CD4-positive, alpha-beta T cell treated with Interleukin-10 for 1 hour (primary cell): ENCODE results near the gene PPP1R26.
"Not testable (repeated sequence)": the region's sequence is repeated elsewhere in the genome, so short reads cannot be mapped to it uniquely, and the experiment has no call there.

ENCODE experiments used
- DNase-seq: peaks from one replicate; pipeline ENCODE4 v3.0.0-alpha.2; 2020

PPP1R26 gene

DNA sequence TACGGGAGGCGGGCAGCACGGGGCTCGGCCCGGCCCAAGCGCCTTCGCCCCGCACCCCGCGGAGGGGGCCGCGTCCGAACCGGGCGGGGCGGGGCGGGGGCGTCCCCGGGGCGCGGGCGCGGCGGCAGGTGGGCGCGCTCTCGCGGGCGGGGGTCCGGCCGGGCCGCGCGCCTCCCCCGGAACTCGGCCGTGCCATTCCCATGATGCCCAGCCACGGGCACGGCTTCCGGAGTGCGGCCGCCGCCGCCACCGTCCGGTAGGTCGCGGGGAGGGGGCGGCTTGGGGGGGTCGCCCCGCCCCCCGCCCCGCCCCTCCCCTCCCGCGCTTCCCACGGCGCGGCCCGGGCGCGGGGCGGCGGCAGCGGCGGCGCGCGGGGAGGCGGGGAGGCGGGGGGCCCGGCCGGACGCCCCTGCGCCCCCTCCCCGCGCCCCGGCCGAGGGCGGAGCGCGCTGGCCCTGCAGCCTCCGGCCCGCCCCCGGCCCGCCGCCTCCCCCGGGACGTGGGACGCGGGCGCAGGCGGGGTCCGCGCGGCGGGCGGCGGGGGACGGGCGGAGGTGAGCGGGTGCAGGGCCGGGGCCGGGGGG, at the start of gene PPP1R26:
PPP1R26 (plus strand) TSS at position 314 of the 584 bp plus-strand sequence. CDS start 4,729 bp downstream, outside the sequence.
- DNase-seq: no peak

- DNase-seq: no peak
These were observed 42.3 kb upstream of the PPP1R26 start for GRCh38 chr9:135437259-135437658.

- DNase-seq: not testable (repeated sequence)
These were observed 41.9 kb upstream of the PPP1R26 start for GRCh38 chr9:135437696-135438095.

DNA sequence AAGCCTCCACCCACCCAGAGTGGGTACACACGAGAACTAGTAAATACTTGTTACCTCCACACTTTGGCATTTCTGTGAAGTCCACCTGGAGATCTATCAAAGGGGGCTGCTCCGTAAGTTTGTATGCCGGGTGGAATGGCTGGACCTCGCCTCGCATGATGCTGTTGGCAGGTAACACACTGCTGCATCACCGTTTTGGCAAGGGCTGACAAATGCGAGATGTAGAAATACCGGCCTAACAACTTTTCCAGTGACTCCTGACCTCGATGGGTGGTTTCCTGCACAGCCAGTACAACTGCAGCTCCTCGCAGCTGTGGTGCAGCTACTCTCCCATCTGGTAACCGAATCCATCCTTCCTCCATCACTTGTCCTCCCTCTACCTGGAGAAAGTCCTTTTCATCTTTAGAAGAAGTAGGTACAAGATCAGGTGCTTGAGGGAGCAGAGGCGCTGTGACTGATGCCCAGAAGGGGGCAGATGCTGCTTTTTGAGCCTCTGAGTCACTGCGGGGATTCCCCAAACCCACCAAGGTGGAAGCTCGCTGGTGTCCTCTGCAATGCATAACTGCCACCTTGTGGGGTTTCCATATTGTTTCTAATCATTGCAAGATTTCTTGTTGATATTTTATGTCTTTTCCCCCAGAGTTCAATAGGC, 40.9 kb upstream of the PPP1R26 start:
- DNase-seq: peak; percentile 12

DNA sequence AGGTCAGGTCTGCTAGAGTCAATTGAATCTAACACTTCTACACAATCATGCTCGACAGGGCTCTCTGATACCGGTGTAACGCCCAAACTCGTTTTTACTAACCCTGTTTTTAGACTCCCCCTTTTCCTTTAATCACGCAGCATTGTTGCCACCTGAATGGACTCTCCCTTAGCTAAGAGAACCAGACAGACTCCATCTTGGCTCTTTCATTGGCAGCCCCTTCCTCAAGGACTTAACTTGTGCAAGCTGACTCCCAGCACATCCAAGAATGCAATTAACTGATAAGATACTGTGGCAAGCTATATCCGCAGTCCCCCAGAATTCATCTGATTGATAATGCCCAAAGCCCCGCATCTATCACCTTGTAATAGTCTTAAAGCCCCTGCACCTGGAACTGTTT, 40.1 kb upstream of the PPP1R26 start:
- not testable (repeated sequence) for DNase-seq

DNA sequence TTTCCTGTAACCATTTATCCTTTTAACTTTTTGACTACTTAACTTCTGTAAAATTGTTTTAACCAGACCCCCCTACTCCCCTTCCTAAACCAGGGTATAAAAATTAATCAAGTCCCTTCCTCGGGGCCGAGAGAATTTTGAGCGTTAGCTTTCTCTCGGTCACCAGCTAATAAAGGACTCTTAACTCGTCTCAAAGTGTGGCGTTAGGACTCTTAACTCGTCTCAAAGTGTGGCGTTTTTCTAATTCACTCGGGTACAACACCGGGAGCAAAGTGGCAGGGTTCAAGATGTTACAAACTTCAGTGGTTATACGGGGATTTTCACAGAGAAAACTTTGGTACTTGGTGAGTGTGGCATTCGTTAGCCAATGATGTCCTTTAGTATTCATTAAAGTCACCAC, 39.7 kb upstream of the PPP1R26 start:
- DNase-seq: no peak

DNA sequence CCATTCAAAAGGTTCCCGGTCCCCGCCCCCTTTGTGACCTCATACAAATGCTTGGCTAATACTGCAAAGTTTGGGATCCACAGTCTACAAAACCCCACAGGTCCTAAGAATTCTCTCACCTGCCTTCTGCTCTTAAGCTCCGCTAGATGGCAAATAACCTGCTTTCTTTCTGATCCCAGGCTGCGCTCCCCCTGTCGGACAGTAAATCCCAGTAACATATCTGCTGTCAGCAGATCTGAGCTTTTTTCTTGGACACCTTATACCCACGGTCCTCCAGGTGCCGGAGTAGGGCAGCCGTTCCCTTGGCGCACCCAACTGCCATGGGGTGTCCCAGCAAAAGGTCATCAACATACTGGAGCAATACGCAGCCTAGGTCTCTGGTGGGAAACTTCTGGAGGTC, 39.0 kb upstream of the PPP1R26 start:
- no peak for DNase-seq

DNA sequence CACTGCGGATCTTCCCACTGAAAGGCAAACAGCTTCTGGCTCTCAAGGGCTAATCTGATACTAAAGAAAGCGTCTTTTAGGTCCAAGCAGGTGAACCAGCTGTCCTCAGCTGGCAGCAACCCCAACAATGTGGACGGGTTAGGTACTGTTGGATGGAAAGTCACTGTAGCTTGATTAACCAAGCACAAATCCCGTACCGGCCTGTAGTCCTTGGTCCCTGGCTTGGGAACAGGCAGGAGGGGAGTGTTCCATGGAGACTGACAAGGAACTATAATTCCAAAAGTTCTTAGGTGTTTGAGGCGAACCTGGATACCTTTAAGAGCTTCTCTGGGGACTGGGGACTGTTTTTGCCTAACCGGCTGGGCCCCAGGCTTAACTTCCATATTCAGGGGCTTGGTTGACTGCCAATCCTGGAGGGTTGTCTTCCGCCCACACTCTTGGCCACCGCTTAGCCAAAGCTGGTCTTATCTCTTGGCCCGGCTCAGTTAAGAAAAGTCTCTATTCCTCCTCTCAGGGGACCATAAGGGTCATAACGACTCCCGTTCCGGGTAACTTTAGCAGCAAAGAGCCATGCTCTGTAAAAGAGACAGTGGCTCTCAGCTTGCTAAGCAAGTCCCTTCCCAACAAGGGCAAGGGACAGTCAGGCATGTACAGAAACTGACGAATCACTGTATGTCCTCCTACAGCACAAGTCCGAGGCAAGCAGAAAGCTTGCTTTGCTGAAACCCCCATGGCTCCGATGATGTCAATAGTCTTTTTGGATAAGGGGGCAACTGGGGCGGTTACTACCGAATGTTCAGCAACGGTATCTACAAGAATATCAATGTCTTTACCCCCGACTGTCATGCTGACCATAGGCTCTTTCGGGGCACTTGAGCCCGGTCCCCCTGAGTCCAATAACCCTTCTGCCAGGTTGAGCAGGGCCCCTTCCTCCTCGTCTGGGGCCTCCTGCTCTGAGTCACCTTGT, 38.2 kb upstream of the PPP1R26 start:
- DNase-seq: not testable (repeated sequence)

GRCh38 chr9:135442075-135442474, 37.5 kb upstream of the PPP1R26 start:
- DNase-seq: no peak

DNA sequence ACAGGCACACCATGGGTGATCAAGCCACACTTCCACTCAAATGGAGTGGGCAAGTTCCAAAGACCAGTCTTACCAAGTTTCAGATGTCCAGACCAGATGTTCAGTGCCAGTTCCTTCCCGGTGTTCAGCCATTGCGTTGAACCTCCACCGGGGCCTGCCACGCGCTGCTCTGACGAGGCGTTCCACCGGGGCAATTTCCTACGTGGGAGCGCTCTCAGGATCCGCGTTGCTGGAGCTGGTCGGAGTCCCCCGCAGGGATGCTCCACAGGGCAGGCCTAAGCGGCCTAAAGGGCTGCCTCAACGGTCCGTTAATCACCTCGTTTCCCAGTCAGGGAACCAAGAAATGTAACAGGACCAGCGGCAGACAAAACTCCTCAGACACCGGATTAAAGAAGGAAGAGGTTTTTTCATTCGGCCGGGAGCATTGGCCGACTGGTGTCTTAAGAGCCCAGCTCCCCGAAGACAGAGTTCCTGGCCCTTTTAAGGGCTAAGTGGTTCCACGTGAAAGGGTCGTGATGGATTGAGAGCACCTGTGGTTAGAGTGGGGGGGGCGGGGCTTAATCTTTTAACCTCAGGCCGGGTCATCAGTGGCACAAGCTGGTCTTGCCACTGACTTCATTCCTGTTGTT, 35.7 kb upstream of the PPP1R26 start:
- DNase-seq: no peak

- no peak for DNase-seq
These were observed 32.5 kb upstream of the PPP1R26 start for GRCh38 chr9:135447126-135447525.

DNA sequence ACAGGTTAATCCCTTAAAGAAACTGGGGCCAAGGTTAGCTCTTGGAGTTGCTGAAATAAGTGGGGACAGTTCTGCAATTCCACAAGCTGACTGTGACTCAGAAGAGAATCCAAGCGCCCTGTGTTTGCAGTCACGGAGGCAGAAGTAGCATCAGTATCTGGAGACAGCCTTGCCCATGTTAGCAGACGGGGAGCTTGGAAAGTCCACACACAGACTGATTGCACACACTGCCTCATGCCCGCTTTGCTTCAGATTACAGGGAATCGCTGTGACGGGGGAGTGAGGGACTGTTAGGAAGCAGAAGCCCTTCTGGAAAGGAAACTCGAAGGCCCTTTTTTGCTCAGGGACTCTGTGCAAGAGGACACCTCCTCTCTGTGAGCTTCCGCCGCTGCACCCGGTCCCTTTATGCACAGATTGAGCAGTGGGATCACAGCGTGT, 30.9 kb upstream of the PPP1R26 start:
- DNase-seq: no peak

GRCh38 chr9:135449532-135449931, 30.1 kb upstream of the PPP1R26 start:
- DNase-seq: not testable (repeated sequence)

DNA sequence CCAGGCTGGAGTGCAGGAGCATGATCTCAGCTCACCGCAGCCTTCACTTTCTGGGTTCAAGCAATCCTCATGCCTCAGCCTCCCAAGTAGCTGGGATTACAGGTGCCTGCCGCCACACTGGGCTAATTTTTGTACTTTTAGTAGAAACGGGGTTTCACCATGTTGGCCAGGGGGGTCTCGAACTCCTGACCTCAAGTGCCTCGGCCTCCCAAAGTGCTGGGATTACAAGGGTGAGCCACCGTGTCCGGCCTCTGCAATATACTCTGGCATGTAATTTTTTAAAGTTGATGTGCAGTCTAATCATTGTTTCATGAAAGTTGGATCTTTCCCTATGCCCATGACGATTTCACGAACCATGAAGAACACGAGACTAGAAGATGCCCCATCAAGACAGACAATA, 28.6 kb upstream of the PPP1R26 start:
- no peak for DNase-seq

DNA sequence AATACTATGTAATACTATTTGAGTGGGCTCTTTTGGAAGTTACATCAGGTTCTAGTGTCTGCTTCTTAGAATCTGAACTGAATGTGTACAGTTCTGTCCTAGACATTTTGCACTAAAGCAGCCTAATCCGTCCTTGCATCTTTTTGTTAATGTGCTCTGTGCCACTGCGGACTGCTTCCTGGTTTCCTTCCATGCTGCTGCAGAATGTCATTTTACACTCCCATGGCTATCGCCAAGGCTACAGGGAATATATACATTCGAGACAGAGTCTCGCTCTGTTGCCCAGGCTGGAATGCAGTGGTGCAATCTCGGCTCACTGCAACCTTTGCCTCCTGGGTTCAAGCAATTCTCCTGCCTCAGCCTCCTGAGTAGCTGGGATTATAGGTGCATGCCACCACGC, 27.7 kb upstream of the PPP1R26 start:
- DNase-seq: not testable (repeated sequence)

DNA sequence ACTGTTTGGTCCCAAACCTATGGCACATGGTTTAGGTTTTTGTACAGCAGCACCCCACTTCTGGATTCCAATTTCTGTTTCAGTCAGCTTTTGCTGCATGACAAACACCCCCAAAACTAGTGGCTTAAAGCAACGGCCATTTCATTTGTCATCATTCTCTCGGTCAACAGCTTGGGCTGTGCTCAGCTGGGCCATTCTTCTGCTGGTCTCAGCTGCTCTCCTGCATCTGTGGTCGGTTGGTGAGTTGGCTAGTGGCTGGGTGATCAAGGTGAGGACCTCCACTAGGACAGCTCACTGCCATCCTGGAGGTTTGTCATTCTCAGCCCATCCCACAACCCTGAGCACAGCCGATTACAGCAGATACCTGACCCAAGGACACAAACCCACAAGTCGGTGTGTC, 24.8 kb upstream of the PPP1R26 start:
- DNase-seq: no peak

- no peak for DNase-seq
These were observed 24.1 kb upstream of the PPP1R26 start for GRCh38 chr9:135455401-135456030.

DNA sequence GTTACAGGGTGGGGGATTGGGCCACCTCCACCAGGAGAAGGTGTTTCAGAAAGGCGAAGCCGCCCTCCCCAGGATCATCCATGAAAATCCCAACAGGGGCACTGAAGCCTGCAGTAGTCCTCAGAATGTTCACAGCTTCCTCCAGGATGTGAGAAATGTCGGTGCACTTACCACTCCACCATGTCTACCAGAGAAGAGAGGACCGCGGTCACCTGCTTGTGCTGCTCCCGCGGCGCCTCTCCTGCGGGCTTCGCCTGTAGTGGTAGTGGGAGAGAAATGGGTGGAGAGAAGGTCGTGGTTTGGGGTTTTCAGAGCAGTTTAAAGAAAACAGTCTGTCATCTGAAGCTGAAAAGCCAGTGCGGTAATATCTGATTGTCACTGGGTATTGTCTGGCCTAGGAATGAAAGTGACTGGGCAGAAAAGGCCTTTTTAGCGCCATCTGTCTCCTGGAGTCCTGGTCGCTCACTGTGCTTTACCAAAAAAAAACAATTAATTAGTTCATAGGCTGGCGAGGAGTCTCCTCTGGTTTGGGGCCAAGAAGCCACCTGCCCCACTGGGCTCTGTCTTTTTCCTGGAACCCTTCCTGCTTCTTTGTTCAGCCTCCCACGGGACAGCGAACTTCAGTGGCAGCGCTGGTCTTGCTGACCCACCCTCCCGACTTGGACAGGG, 23.0 kb upstream of the PPP1R26 start:
- no peak for DNase-seq

DNA sequence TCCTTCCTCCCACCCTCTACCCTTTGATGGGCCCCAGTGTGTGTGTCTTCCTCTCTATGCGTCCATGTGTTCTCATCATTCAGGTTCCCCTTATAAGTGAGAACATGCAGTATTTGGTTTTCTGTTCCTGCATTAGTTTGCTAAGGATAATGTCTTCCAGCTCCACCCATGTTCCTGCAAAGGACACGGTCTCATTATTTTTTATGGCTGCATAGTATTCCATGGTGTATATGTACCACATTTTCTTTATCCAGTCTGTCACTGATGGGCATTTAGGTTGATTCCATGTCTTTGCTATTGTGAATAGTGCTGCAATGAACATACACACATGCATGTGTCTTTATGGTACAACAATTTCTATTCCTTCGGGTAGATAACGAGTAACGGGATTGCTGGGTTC, 21.1 kb upstream of the PPP1R26 start:
- DNase-seq: not testable (repeated sequence)

GRCh38 chr9:135461936-135462335, 17.6 kb upstream of the PPP1R26 start:
- no peak for DNase-seq

DNA sequence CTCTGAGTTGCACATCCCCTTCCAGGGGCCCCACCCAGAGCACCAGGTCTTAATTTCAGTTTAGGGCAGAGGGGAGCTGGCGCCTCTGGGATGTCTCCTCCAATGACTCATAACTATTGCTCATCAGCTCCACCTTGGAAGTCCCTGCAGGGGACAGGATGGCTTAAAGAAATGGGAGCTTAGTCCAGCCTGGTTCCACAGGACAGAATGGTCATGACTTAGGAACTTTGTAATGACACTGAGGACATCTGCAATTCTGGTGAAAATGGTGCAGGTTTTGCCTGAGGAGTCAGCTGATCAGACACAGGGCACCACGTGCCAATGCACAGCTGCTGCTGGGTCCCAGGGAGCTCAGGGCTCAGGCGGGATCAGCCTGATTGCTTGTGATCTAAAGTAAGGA, 16.4 kb upstream of the PPP1R26 start:
- no peak for DNase-seq

- no peak for DNase-seq
These were observed 15.4 kb upstream of the PPP1R26 start for GRCh38 chr9:135464181-135464580.
